ENCODE measurements around the gene KRTDAP. TPM values are rescaled to one million over a fixed set of nuclear protein-coding genes. Genes with fewer than 3 reads are reported as not detected.

Gene KRTDAP
- total RNA-seq (2014; rRNA removed; shearing (Covaris generic); ENCODE audit: low replicate concordance): not detected in 2 replicates

GRCh38 chr19:35490364-35490763 lies at the start of gene KRTDAP:
KRTDAP (minus strand) TSS chr19:35490464; CDS start chr19:35490442, 22 bp downstream.
- Histone ChIP-seq H3K27ac (ENCODE audit: low read length) (no peak within 1 kb of the TSS), H3K4me2 (ENCODE audit: low read depth, low read length, poor library complexity, severe bottlenecking) (no peak within 1 kb of the TSS), H3K79me2 (ENCODE audit: low read length) (no peaks in the 10 kb centered on the region), H3K9ac (ENCODE audit: low read length) (no peak within 1 kb of the TSS), H3K27me3 (ENCODE audit: low read length) (no peaks in the 10 kb centered on the region), H3K4me1 (ENCODE audit: low read length) (peaks cover 13% of the 10 kb centered on the region), H4K20me1 (ENCODE audit: insufficient read depth, low read depth, low read length) (no peaks in the 10 kb centered on the region), H3K9me3 (ENCODE audit: low read length) (no peaks in the 10 kb centered on the region), H3K4me3 (ENCODE audit: low read length) (no peak within 1 kb of the TSS), H3K9me2 (replicated peaks; ENCODE audit: insufficient read depth, low read length) (no peaks in the 10 kb centered on the region), H3K36me3 (ENCODE audit: insufficient read depth, low read length) (no peaks in the 10 kb centered on the region), H2AFZ (ENCODE audit: low read length) (no peak within 1 kb of the TSS)
- DNase-seq: no peak

- Histone ChIP-seq H3K9me2 (replicated peaks; ENCODE audit: insufficient read depth, low read length) (no peaks in the 10 kb centered on the region), H3K27ac (ENCODE audit: low read length) (no peak overlapping the region), H3K9me3 (ENCODE audit: low read length) (no peaks in the 10 kb centered on the region), H3K27me3 (ENCODE audit: low read length) (no peaks in the 10 kb centered on the region), H2AFZ (ENCODE audit: low read length) (no peak overlapping the region), H4K20me1 (ENCODE audit: insufficient read depth, low read depth, low read length) (peaks cover 19% of the 10 kb centered on the region), H3K79me2 (ENCODE audit: low read length) (peaks cover 11% of the 10 kb centered on the region), H3K4me2 (ENCODE audit: low read depth, low read length, poor library complexity, severe bottlenecking) (no peak overlapping the region), H3K9ac (ENCODE audit: low read length) (no peak overlapping the region), H3K4me1 (ENCODE audit: low read length) (peaks cover 13% of the 10 kb centered on the region), H3K36me3 (ENCODE audit: insufficient read depth, low read length) (no peaks in the 10 kb centered on the region), H3K4me3 (ENCODE audit: low read length) (no peak overlapping the region)
- DNase-seq: no peak
Observed at GRCh38 chr19:35539850-35540249, 49.6 kb upstream of the KRTDAP start.

GRCh38 chr19:35539314-35539713 lies 49.0 kb upstream of the KRTDAP start:
- Histone ChIP-seq H3K79me2 (ENCODE audit: low read length) (peaks cover 6% of the 10 kb centered on the region), H4K20me1 (ENCODE audit: insufficient read depth, low read depth, low read length) (peaks cover 17% of the 10 kb centered on the region), H3K4me2 (ENCODE audit: low read depth, low read length, poor library complexity, severe bottlenecking) (no peak overlapping the region), H3K36me3 (ENCODE audit: insufficient read depth, low read length) (no peaks in the 10 kb centered on the region), H3K27me3 (ENCODE audit: low read length) (no peaks in the 10 kb centered on the region), H3K9me2 (replicated peaks; ENCODE audit: insufficient read depth, low read length) (no peaks in the 10 kb centered on the region), H3K4me1 (ENCODE audit: low read length) (peaks cover 8% of the 10 kb centered on the region), H3K27ac (ENCODE audit: low read length) (no peak overlapping the region), H3K9me3 (ENCODE audit: low read length) (no peaks in the 10 kb centered on the region), H3K9ac (ENCODE audit: low read length) (no peak overlapping the region), H2AFZ (ENCODE audit: low read length) (no peak overlapping the region), H3K4me3 (ENCODE audit: low read length) (no peak overlapping the region)
- DNase-seq: no peak

DNA sequence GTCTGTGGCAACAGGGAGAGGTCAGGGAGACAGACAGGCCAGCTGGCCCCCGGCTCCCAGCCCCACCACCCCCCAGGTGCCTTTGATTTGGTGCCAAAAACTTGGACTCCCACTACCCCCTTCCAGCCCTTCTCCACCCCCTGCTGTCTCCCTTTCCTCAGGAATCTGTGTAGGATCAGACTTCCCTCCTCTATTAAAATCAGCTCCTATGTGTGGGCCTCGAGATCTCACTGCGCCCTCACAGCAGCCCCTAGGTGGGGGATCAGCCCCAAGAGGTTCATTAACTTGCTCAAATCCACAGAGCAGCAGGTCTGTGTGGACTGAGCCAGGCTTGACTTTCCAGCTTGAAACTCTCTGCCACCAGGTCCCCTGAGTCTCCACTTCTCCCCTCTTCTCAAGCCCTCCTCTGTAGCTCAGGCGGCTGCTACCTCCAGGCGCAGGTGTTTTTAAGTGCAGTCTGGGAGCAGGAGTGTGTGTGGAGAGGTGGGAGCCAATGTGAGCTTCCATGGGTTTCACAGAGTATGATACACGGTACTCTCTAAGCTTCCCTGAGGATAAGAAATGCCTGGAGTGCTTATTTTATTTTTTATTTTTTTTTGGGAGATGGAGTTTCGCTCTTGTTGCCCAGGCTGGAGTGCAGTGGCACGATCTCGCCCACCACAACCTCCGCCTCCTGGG lies 44.7 kb upstream of the KRTDAP start:
- no peak overlapping the region for H2AFZ ChIP-seq (ENCODE audit: low read length)
- H3K9me3 ChIP-seq (ENCODE audit: low read length): no peaks in the 10 kb centered on the region
- no peaks in the 10 kb centered on the region for H3K27me3 ChIP-seq (ENCODE audit: low read length)
- H3K9me2 ChIP-seq (replicated peaks; ENCODE audit: insufficient read depth, low read length): no peaks in the 10 kb centered on the region
- H3K4me1 ChIP-seq (ENCODE audit: low read length): peaks cover 4% of the 10 kb centered on the region; the same call in 1 of the 2 replicates
- no peak overlapping the region for H3K9ac ChIP-seq (ENCODE audit: low read length)
- no peak overlapping the region for H3K4me3 ChIP-seq (ENCODE audit: low read length)
- no peak overlapping the region for H3K27ac ChIP-seq (ENCODE audit: low read length)
- no peak for DNase-seq
- no peaks in the 10 kb centered on the region for H3K36me3 ChIP-seq (ENCODE audit: insufficient read depth, low read length)
- no peaks in the 10 kb centered on the region for H3K79me2 ChIP-seq (ENCODE audit: low read length)
- no peak overlapping the region for H3K4me2 ChIP-seq (ENCODE audit: low read depth, low read length, poor library complexity, severe bottlenecking)
- peaks cover 10% of the 10 kb centered on the region for H4K20me1 ChIP-seq (ENCODE audit: insufficient read depth, low read depth, low read length)

GRCh38 chr19:35533822-35534392 lies 43.6 kb upstream of the KRTDAP start:
- Histone ChIP-seq H4K20me1 (ENCODE audit: insufficient read depth, low read depth, low read length) (0 out of 2 replicates have a peak, but pooled peaks cover 5% of the 10 kb centered on the region), H3K4me3 (ENCODE audit: low read length) (no peak overlapping the region), H3K27me3 (ENCODE audit: low read length) (no peaks in the 10 kb centered on the region), H3K9me2 (replicated peaks; ENCODE audit: insufficient read depth, low read length) (no peaks in the 10 kb centered on the region), H3K9me3 (ENCODE audit: low read length) (no peaks in the 10 kb centered on the region), H3K27ac (ENCODE audit: low read length) (no peak overlapping the region), H3K9ac (ENCODE audit: low read length) (no peak overlapping the region), H3K4me2 (ENCODE audit: low read depth, low read length, poor library complexity, severe bottlenecking) (no peak overlapping the region), H3K36me3 (ENCODE audit: insufficient read depth, low read length) (no peaks in the 10 kb centered on the region), H3K4me1 (ENCODE audit: low read length) (no peaks in the 10 kb centered on the region), H3K79me2 (ENCODE audit: low read length) (no peaks in the 10 kb centered on the region), H2AFZ (ENCODE audit: low read length) (no peak overlapping the region)
- DNase-seq: no peak

DNA sequence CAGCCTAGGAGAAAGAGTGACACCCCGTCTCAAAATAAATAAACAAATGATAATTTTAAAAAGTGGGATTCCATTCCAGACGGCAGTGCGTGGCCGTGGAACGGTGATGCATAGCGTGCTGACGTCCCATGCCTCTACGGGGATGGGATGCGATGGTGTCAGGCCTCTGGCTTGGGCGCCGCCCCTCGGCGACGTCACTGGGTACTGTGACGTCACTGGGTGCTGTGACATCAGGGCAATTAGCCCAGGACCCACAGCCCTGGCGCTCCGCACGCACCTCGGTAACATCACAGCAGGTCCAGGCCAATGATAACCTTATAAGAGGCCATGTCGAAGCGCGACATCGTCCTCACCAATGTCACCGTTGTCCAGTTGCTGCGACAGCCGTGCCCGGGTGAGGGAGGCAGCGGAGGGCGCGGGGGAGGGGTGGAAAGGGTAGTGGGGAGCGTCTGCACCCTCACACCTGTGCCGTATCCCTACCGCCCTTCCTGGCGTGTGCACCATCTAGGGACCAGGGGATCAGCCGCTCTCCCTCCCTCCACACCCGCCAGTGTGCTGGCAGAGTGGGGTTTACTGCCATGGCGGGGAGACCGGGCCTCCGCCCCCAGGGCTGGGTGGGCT lies 43.0 kb upstream of the KRTDAP start, which contains the start of gene GAPDHS:
Gene GAPDHS, plus strand, starts transcription at position 256 of the 621 bp plus-strand sequence. Its CDS starts 72 bp downstream, at position 328.
- H3K79me2 ChIP-seq (ENCODE audit: low read length): no peaks in the 10 kb centered on the region
- no peak within 1 kb of the TSS for H3K27ac ChIP-seq (ENCODE audit: low read length)
- H3K4me2 ChIP-seq (ENCODE audit: low read depth, low read length, poor library complexity, severe bottlenecking): no peak within 1 kb of the TSS
- no peak for DNase-seq
- no peaks in the 10 kb centered on the region for H3K9me2 ChIP-seq (replicated peaks; ENCODE audit: insufficient read depth, low read length)
- H2AFZ ChIP-seq (ENCODE audit: low read length): no peak within 1 kb of the TSS
- H3K36me3 ChIP-seq (ENCODE audit: insufficient read depth, low read length): no peaks in the 10 kb centered on the region
- 0 out of 2 replicates have a peak, but pooled peaks cover 5% of the 10 kb centered on the region for H4K20me1 ChIP-seq (ENCODE audit: insufficient read depth, low read depth, low read length)
- H3K27me3 ChIP-seq (ENCODE audit: low read length): no peaks in the 10 kb centered on the region
- no peaks in the 10 kb centered on the region for H3K4me1 ChIP-seq (ENCODE audit: low read length)
- H3K9me3 ChIP-seq (ENCODE audit: low read length): no peaks in the 10 kb centered on the region
- H3K4me3 ChIP-seq (ENCODE audit: low read length): no peak within 1 kb of the TSS
- no peak within 1 kb of the TSS for H3K9ac ChIP-seq (ENCODE audit: low read length)

- no peak overlapping the region for H3K9ac ChIP-seq (ENCODE audit: low read length)
- no peaks in the 10 kb centered on the region for H3K4me1 ChIP-seq (ENCODE audit: low read length)
- no peaks in the 10 kb centered on the region for H3K36me3 ChIP-seq (ENCODE audit: insufficient read depth, low read length)
- no peak overlapping the region for H3K27ac ChIP-seq (ENCODE audit: low read length)
- no peak overlapping the region for H2AFZ ChIP-seq (ENCODE audit: low read length)
- no peaks in the 10 kb centered on the region for H3K27me3 ChIP-seq (ENCODE audit: low read length)
- H3K79me2 ChIP-seq (ENCODE audit: low read length): no peaks in the 10 kb centered on the region
- H3K4me3 ChIP-seq (ENCODE audit: low read length): no peak overlapping the region
- no peak for DNase-seq
- H3K9me3 ChIP-seq (ENCODE audit: low read length): no peaks in the 10 kb centered on the region
- 0 out of 2 replicates have a peak, but pooled peaks cover 5% of the 10 kb centered on the region for H4K20me1 ChIP-seq (ENCODE audit: insufficient read depth, low read depth, low read length)
- H3K9me2 ChIP-seq (replicated peaks; ENCODE audit: insufficient read depth, low read length): no peaks in the 10 kb centered on the region
- no peak overlapping the region for H3K4me2 ChIP-seq (ENCODE audit: low read depth, low read length, poor library complexity, severe bottlenecking)
Observed at GRCh38 chr19:35531291-35531690, 41.0 kb upstream of the KRTDAP start.
